ENCODE data around the gene PGBD5.

- TF ChIP-seq PATZ1 (CRISPR knock-in tag; IDR thresholded peaks at IDR 0.05; ENCODE audit: borderline replicate concordance) (no peak), NUFIP1 (IDR thresholded peaks at IDR 0.05; ENCODE audit: partially characterized antibody) (no peak), TBP (optimal IDR thresholded peaks at IDR 0.05; ENCODE audit: low read depth, low read length) (no peak), ZNF212 (CRISPR knock-in tag; IDR thresholded peaks at IDR 0.05) (no peak), RBM17 (IDR thresholded peaks at IDR 0.05; ENCODE audit: borderline replicate concordance, low read depth, low read length) (no peak), SMARCB1 (IDR thresholded peaks at IDR 0.05; ENCODE audit: insufficient read length, low read depth) (no peak), ZNF766 (CRISPR knock-in tag; conservative IDR thresholded peaks at IDR 0.05) (no peak), EP300 (IDR thresholded peaks at IDR 0.05; ENCODE audit: low read length) (no peak)
Measured at GRCh38 chr1:230401763-230402294, 24.3 kb downstream of the PGBD5 start.

All from K562 (cell line).